ENCODE results near the gene KMO.

KMO gene

DNA sequence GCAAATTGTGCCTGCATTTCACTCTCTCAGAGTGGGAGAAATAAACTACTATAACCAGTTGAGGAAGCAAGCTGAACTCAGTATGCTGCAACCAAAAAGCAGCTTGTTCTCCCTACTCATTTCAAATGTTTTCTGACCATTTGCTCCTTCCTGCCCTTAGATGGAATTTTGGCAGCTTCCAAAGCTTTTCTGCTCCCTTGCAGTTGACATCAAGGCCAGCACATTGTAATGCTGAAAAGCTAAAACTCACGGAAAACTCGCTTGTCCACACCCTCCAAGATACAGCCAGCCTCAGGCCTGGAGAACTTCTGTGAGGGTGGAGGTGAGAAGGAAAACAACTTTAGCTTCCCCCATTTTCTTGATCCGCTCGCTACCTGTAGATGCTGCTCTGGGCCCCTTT is 113.0 kb downstream of the KMO start:
- TF ChIP-seq, protein P1, sequence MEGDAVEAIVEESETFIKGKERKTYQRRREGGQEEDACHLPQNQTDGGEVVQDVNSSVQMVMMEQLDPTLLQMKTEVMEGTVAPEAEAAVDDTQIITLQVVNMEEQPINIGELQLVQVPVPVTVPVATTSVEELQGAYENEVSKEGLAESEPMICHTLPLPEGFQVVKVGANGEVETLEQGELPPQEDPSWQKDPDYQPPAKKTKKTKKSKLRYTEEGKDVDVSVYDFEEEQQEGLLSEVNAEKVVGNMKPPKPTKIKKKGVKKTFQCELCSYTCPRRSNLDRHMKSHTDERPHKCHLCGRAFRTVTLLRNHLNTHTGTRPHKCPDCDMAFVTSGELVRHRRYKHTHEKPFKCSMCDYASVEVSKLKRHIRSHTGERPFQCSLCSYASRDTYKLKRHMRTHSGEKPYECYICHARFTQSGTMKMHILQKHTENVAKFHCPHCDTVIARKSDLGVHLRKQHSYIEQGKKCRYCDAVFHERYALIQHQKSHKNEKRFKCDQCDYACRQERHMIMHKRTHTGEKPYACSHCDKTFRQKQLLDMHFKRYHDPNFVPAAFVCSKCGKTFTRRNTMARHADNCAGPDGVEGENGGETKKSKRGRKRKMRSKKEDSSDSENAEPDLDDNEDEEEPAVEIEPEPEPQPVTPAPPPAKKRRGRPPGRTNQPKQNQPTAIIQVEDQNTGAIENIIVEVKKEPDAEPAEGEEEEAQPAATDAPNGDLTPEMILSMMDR (IDR thresholded peaks at IDR 0.05; ENCODE audit: extremely low read depth, insufficient read depth, missing control alignments) = no peak
- DNase-seq (ENCODE audit: low spot score) = no peak
- in situ Hi-C loops (cut with MboI; ENCODE audit: low pct_unique_long_range_greater_than_20kb, low sequenced_read_pairs, unreplicated experiment) = no loop called here

All from GM13977 (cell line).